GM12878 (cell line): ENCODE measurements around the gene TGFBI. TPM values are rescaled to one million over a fixed set of nuclear protein-coding genes. Genes with fewer than 3 reads are reported as not detected.

Experiments used
- ATAC-seq: fragments of 200-7000 bp; cut with Tn5 transposase; 3 replicates; pipeline ENCODE4 v1.9.1; 2020; ENCODE audit warnings: mild to moderate bottlenecking, moderate library complexity
- BruUV-seq: library from RNA; stranded (reverse); fragments of 400-500 nt; replicated peaks from 2 replicates; lab custom pipeline; 2021; lab: Mats Ljungman, UMichigan
- CTCF ChIA-PET: fragments of 300-600 bp; sonication (Branson Sonifier 250); formaldehyde crosslinking; extraction: SDS; loops from one replicate; lab custom pipeline; 2021; ENCODE audit warnings: inconsistent platforms; lab: Yijun Ruan, JAX
- POLR2A ChIA-PET: fragments of 350-600 bp; formaldehyde crosslinking; extraction: SDS; loops from one replicate; lab custom pipeline; 2021; ENCODE audit warnings: inconsistent platforms; lab: Charles Lee
- RAD21 ChIA-PET: fragments of 300-600 bp; sonication (Branson Sonifier 250); formaldehyde crosslinking; loops from one replicate; lab custom pipeline; 2023; ENCODE audit warnings: antibody characterized with exemption; ENCODE audit not compliant: unreplicated experiment; lab: Charles Lee
- SMC1A ChIA-PET: fragments of 300-600 bp; sonication (Branson Sonifier 250); formaldehyde crosslinking; loops from one replicate; lab custom pipeline; 2023; ENCODE audit not compliant: unreplicated experiment, uncharacterized antibody; lab: Charles Lee
- DNase-seq: peaks from one replicate; pipeline ENCODE4 v3.0.0-alpha.2; 2011; ENCODE audit warnings: low read depth, low spot score
- FAIRE-seq: peaks from 3 replicates; lab custom pipeline; 2011; peaks lifted over from hg19 to GRCh38; lab: Jason Lieb, UNC
- H2AFZ ChIP-seq: 2 replicates; pipeline ENCODE4 v1.6.0; 2011; ENCODE audit warnings: low read depth, low read length, control low read depth; ENCODE audit not compliant: control insufficient read depth
- H3K27ac ChIP-seq: 2 replicates; pipeline ENCODE4 v1.5.1; 2011; ENCODE audit warnings: control low read depth; ENCODE audit not compliant: control insufficient read depth, insufficient read depth
- H3K27me3 ChIP-seq, 2 experiments: replicated peaks in 1 of 2; 2 replicates each; pipeline versions ENCODE4 v1.6.0 to v1.6.1; 2011; ENCODE audit warnings: low read length in 1 of 2; ENCODE audit not compliant: control insufficient read depth in 2 of 2, insufficient read depth in 2 of 2
- H3K36me3 ChIP-seq, 2 experiments: 2 replicates each; pipeline ENCODE4 v1.5.1; 2011; ENCODE audit warnings: low read length in 1 of 2; ENCODE audit not compliant: control insufficient read depth in 2 of 2, insufficient read depth in 2 of 2
- H3K4me1 ChIP-seq: 2 replicates; pipeline ENCODE4 v1.6.1; 2011; ENCODE audit warnings: mild to moderate bottlenecking, low read length, moderate library complexity, mixed read lengths; ENCODE audit not compliant: control insufficient read depth, insufficient read depth
- H3K4me2 ChIP-seq: 2 replicates; pipeline ENCODE4 v1.6.0; 2011; ENCODE audit warnings: control low read depth; ENCODE audit not compliant: control insufficient read depth, insufficient read depth
- H3K4me3 ChIP-seq: fragments of 200-600 bp; sonication (generic); 2 replicates; pipeline ENCODE4 v1.5.1; 2016
- H3K79me2 ChIP-seq: 2 replicates; pipeline ENCODE4 v1.6.0; 2011; ENCODE audit warnings: low read length; ENCODE audit not compliant: control insufficient read depth, insufficient read depth
- H3K9ac ChIP-seq: 2 replicates; pipeline ENCODE4 v1.8.0; 2011; ENCODE audit warnings: low read length, control low read depth, mixed read lengths; ENCODE audit not compliant: control insufficient read depth, insufficient read depth
- H3K9me3 ChIP-seq: replicated peaks from 3 replicates; pipeline ENCODE4 v1.5.1; 2011; ENCODE audit warnings: mild to moderate bottlenecking, low read length; ENCODE audit not compliant: control insufficient read depth, insufficient read depth
- H4K20me1 ChIP-seq: 2 replicates; pipeline ENCODE4 v1.6.0; 2011; ENCODE audit not compliant: control insufficient read depth, insufficient read depth
- CREB1 ChIP-seq: IDR thresholded peaks from 2 replicates; pipeline ENCODE4 v1.6.1; 2012; ENCODE audit warnings: low read depth, mild to moderate bottlenecking, inconsistent platforms
- EGR1 ChIP-seq, 2 experiments: IDR thresholded peaks; 1 replicate in 1 of 2; 2 replicates in 1 of 2; pipeline ENCODE4 v1.6.1; 2011 to 2012; ENCODE audit warnings: low read depth in 2 of 2, low read length in 2 of 2, borderline replicate concordance in 1 of 2, mild to moderate bottlenecking in 1 of 2, moderate library complexity in 1 of 2
- HCFC1 ChIP-seq: fragments of 150-350 bp; IDR thresholded peaks from 2 replicates; pipeline ENCODE4 v1.6.1; 2014; ENCODE audit warnings: low read length
- LARP7 ChIP-seq: fragments of 450-650 bp; IDR thresholded peaks from 2 replicates; pipeline ENCODE4 v1.6.1; 2017; ENCODE audit warnings: mild to moderate bottlenecking
- MTA3 ChIP-seq: IDR thresholded peaks from 2 replicates; pipeline ENCODE4 v1.6.1; 2012; ENCODE audit warnings: low read length, inconsistent platforms, borderline replicate concordance
- NFIC ChIP-seq: IDR thresholded peaks from 2 replicates; pipeline ENCODE4 v1.6.1; 2012; ENCODE audit warnings: low read depth, mild to moderate bottlenecking, inconsistent platforms, low read length, moderate library complexity
- NFXL1 ChIP-seq: fragments of 450-650 bp; IDR thresholded peaks from 2 replicates; pipeline ENCODE4 v1.6.1; 2017; ENCODE audit warnings: antibody characterized with exemption, mild to moderate bottlenecking, borderline replicate concordance
- POLR2AphosphoS5 ChIP-seq: IDR thresholded peaks from 2 replicates; pipeline ENCODE4 v1.6.1; 2011; ENCODE audit warnings: mild to moderate bottlenecking, low read length, inconsistent platforms
- RB1 ChIP-seq: fragments of 450-650 bp; formaldehyde crosslinking; IDR thresholded peaks from 2 replicates; pipeline ENCODE4 v1.6.1; 2017; ENCODE audit warnings: mild to moderate bottlenecking, borderline replicate concordance
- SPI1 ChIP-seq: IDR thresholded peaks from 2 replicates; pipeline ENCODE4 v1.6.1; 2011; ENCODE audit warnings: low read depth, mild to moderate bottlenecking, low read length, moderate library complexity, borderline replicate concordance; ENCODE audit not compliant: insufficient read depth
- SREBF1 ChIP-seq: IDR thresholded peaks from 2 replicates; pipeline ENCODE4 v1.6.1; 2012; ENCODE audit warnings: mild to moderate bottlenecking, low read length
- USF2 ChIP-seq: IDR thresholded peaks from 2 replicates; pipeline ENCODE4 v1.6.1; 2011; ENCODE audit warnings: low read depth, low read length, improper control_type of control experiment, borderline replicate concordance
- WGBS: methylation state at CpG from one replicate; pipeline ENCODE4 v1.1.6; 2016; ENCODE audit warnings: low lambda C conversion rate; ENCODE audit not compliant: insufficient replicate concordance, insufficient coverage; ENCODE audit errors: missing lambda C conversion rate; 5-methylcytosine and 5-hydroxymethylcytosine counted together
- in situ Hi-C: fragments of 300-500 bp; cut with MboI; formaldehyde crosslinking; loops from 9 replicates; pipeline ENCODE4 v1.14.3; 2018; ENCODE audit warnings: mixed read lengths
- intact Hi-C: fragments of 100-400 bp; cut with micrococcal nuclease; formaldehyde crosslinking; loops from one replicate; pipeline ENCODE4 v1.14.2; 2022; ENCODE audit not compliant: unreplicated experiment
- polyA plus RNA-seq, 11 experiments: library from polyadenylated mRNA; depleted of rRNA in 4 of 11; unstranded in 6 of 11; stranded (reverse) in 5 of 11; fragments of >200 nt; fragmentation: Nextera tagmentation in 4 of 11; fragmentation: Illumina TruSeq in 1 of 11; extraction: Ambion mirVana in 4 of 11; extraction: Trizol in 1 of 11; gene quantifications; 1 replicate in 1 of 11; 2 replicates in 10 of 11; pipeline versions ENCODE4 v1.2.1 to v1.2.3, GENCODE V29; 2011 to 2016; ENCODE audit warnings: inconsistent platforms in 2 of 11, missing spikeins in 2 of 11, low read depth in 1 of 11
- total RNA-seq, 4 experiments: library from RNA; depleted of rRNA in 3 of 4; stranded (reverse); fragments of >200 nt in 3 of 4; fragmentation: Illumina TruSeq in 1 of 4; extraction: Trizol in 1 of 4; gene quantifications; 2 replicates each; pipeline versions ENCODE4 v1.2.1 to v1.2.3, GENCODE V29; 2013 to 2021
- TF ChIP-seq, protein P1 (sequence below): IDR thresholded peaks from 2 replicates; pipeline ENCODE4 v1.6.1; 2011; ENCODE audit warnings: low read depth, mild to moderate bottlenecking, low read length, moderate library complexity, borderline replicate concordance; ENCODE audit errors: extremely low read depth

Gene TGFBI
- total and polyA plus RNA-seq, 10 of the 15 experiments (the other 5 are each of a cell fraction or from before 2014, with no cell fraction given): 0.12 to 1.8 (median 0.19) TPM

GRCh38 chr5:135997673-135998335, 31.0 kb upstream of the TGFBI start:
- peaks cover 0 to 3% of the 10 kb centered on the region in 2 experiments; a peak in 2 of 4 replicates for H3K27me3 ChIP-seq

DNA sequence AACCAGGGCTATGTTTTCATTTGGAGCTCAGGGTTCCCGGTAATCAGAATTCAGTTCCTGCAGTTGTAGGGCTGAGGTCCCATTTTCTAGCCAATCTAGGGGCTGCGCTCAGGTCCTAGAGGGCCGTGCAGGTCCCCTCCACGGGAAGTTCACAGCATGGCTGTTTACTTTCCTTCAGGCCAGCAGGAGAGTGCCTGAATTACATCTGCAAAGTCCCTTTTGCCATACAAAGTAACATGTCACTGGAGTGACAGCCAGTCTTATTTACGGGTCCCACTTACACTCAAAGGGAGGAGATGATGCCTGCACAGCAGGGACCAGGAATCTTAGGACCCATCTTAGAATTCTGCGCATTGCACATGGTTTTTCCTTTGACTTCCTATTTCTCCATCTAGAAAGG, 29.9 kb upstream of the TGFBI start:
- Histone ChIP-seq H3K27ac (no peak overlapping the region), H4K20me1 (no peaks in the 10 kb centered on the region), H3K79me2 (no peaks in the 10 kb centered on the region), H3K9ac (no peak overlapping the region), H3K36me3 (no peaks in the 10 kb centered on the region), H3K27me3 (peaks cover 0 to 3% of the 10 kb centered on the region in 2 experiments; a peak in 2 of 4 replicates), H3K4me1 (no peaks in the 10 kb centered on the region), H3K9me3 (no peaks in the 10 kb centered on the region), H2AFZ (no peak overlapping the region), H3K4me2 (no peak overlapping the region), H3K4me3 (no peak overlapping the region)
- BruUV-seq: no TSS peak
- RAD21 ChIA-PET: no interaction called here
- TF ChIP-seq SREBF1 (no peak), MTA3 (no peak), EGR1 (IDR thresholded peaks at IDR 0.05; ENCODE audit: borderline replicate concordance in 1 of 2, low read depth in 2 of 2, low read length in 2 of 2) (no peak), CREB1 (no peak), NFIC (no peak), NFXL1 (no peak), HCFC1 (no peak), LARP7 (no peak), SPI1 (no peak), USF2 (no peak), RB1 (no peak)
- TF ChIP-seq, protein P1, sequence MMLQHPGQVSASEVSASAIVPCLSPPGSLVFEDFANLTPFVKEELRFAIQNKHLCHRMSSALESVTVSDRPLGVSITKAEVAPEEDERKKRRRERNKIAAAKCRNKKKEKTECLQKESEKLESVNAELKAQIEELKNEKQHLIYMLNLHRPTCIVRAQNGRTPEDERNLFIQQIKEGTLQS: no peak
- in situ Hi-C loops: no loop called here
- FAIRE-seq (no peak), ATAC-seq (no peak), DNase-seq (no peak)
- 44% methylated on average over 6 of the region's 6 CpGs for WGBS
- intact Hi-C loops: no loop called here
- SMC1A ChIA-PET: no interaction called here
- POLR2A ChIA-PET: no interaction called here
- CTCF ChIA-PET: no interaction called here

More at GRCh38 chr5:135997673-135998335, 31.0 kb upstream of the TGFBI start:
- ChIA-PET RAD21 (no interaction called here), SMC1A (interaction anchor here (1.2 kb wide), 1 partner anchor 64 kb away, joined by 4 read pairs; no protein-coding TSS in a partner anchor), POLR2A (no interaction called here), CTCF (no interaction called here)
- H3K9ac ChIP-seq: no peak overlapping the region
- H2AFZ ChIP-seq: no peak overlapping the region
- FAIRE-seq (no peak), DNase-seq (no peak), ATAC-seq (no peak)
- H3K79me2 ChIP-seq: no peaks in the 10 kb centered on the region
- H3K9me3 ChIP-seq: no peaks in the 10 kb centered on the region
- intact Hi-C loops: no loop called here
- H4K20me1 ChIP-seq: no peaks in the 10 kb centered on the region
- WGBS: 37% methylated on average over 8 of the region's 8 CpGs
- no peaks in the 10 kb centered on the region for H3K36me3 ChIP-seq
- H3K4me1 ChIP-seq: no peaks in the 10 kb centered on the region
- BruUV-seq: no TSS peak
- H3K4me3 ChIP-seq: no peak overlapping the region
- no peak for TF ChIP-seq POLR2AphosphoS5
- H3K27ac ChIP-seq: no peak overlapping the region
- in situ Hi-C loops: no loop called here
- H3K4me2 ChIP-seq: no peak overlapping the region
